Karpas-422 (cell line): ENCODE results near the gene GP1BA. TPM values are rescaled to one million over a fixed set of nuclear protein-coding genes. Genes with fewer than 3 reads are reported as not detected.

Experiments used
- DNase-seq: peaks from one replicate; pipeline ENCODE4 v3.0.0-alpha.2; 2015
- H2AFZ ChIP-seq: fragments of 200-600 bp; sonication (generic); 2 replicates; pipeline ENCODE4 v1.6.1; 2014; ENCODE audit warnings: antibody characterized with exemption, low read length, mixed read lengths
- H3K27ac ChIP-seq: fragments of 200-600 bp; sonication (generic); 2 replicates; pipeline ENCODE4 v1.5.1; 2014; ENCODE audit warnings: mild to moderate bottlenecking, low read length, moderate library complexity
- H3K27me3 ChIP-seq: fragments of 200-600 bp; sonication (generic); 2 replicates; pipeline ENCODE4 v1.6.1; 2014; ENCODE audit warnings: low read length, mixed read lengths
- H3K36me3 ChIP-seq: fragments of 200-600 bp; sonication (generic); 2 replicates; pipeline ENCODE4 v1.6.1; 2014; ENCODE audit warnings: low read length, mixed read lengths; ENCODE audit not compliant: insufficient read depth
- H3K4me1 ChIP-seq: fragments of 200-600 bp; sonication (generic); 2 replicates; pipeline ENCODE4 v1.6.1; 2014; ENCODE audit warnings: mild to moderate bottlenecking, low read length, mixed read lengths
- H3K4me2 ChIP-seq: fragments of 200-600 bp; sonication (generic); 2 replicates; pipeline ENCODE4 v1.6.1; 2014; ENCODE audit warnings: low read length, low read depth, mild to moderate bottlenecking; ENCODE audit not compliant: poor library complexity, severe bottlenecking
- H3K4me3 ChIP-seq: fragments of 200-600 bp; sonication (generic); 2 replicates; pipeline ENCODE4 v1.5.1; 2014; ENCODE audit warnings: mild to moderate bottlenecking, antibody characterized with exemption, low read length, mixed read lengths
- H3K79me2 ChIP-seq: fragments of 200-600 bp; sonication (generic); 2 replicates; pipeline ENCODE4 v1.6.1; 2014; ENCODE audit warnings: mild to moderate bottlenecking, low read length, mixed read lengths
- H3K9ac ChIP-seq: fragments of 200-600 bp; sonication (generic); 2 replicates; pipeline ENCODE4 v1.6.0; 2014; ENCODE audit warnings: low read length
- H3K9me2 ChIP-seq: fragments of 200-600 bp; sonication (generic), shearing (Covaris generic); replicated peaks from 2 replicates; pipeline ENCODE4 v1.6.0; 2014; ENCODE audit warnings: mild to moderate bottlenecking, low read length, moderate library complexity; ENCODE audit not compliant: insufficient read depth
- H3K9me3 ChIP-seq: fragments of 300-700, 200-600 bp; sonication (generic); 2 replicates; pipeline ENCODE4 v1.6.1; 2014; ENCODE audit warnings: low read length, mixed read lengths
- H4K20me1 ChIP-seq: fragments of 200-600 bp; sonication (generic); 2 replicates; pipeline ENCODE4 v1.6.1; 2014; ENCODE audit warnings: mild to moderate bottlenecking, antibody characterized with exemption, low read length, low read depth; ENCODE audit not compliant: insufficient read depth
- total RNA-seq: library from RNA; depleted of rRNA; stranded (reverse); fragments of >200 nt; shearing (Covaris generic); gene quantifications from 2 replicates; pipeline ENCODE4 v1.2.3, GENCODE V29; 2014; ENCODE audit warnings: low replicate concordance

GP1BA gene
- total RNA-seq, 1 experiment from 2014 or later, result not detected

- no peak overlapping the region for H3K4me2 ChIP-seq
- no peak overlapping the region for H2AFZ ChIP-seq
- H3K4me3 ChIP-seq, result no peak overlapping the region
- H3K4me1 ChIP-seq, result no peaks in the 10 kb centered on the region
- H3K36me3 ChIP-seq, result 0 out of 2 replicates have a peak, but pooled peaks cover 7% of the 10 kb centered on the region
- DNase-seq, result no peak
- H3K9me2 ChIP-seq, result no peaks in the 10 kb centered on the region
- H3K79me2 ChIP-seq, result no peaks in the 10 kb centered on the region
- H3K9ac ChIP-seq, result no peak overlapping the region
- H3K27me3 ChIP-seq, result no peaks in the 10 kb centered on the region
- H3K27ac ChIP-seq, result no peak overlapping the region
- no peaks in the 10 kb centered on the region for H3K9me3 ChIP-seq
- 0 out of 2 replicates have a peak, but pooled peaks cover 3% of the 10 kb centered on the region for H4K20me1 ChIP-seq
Measured at GRCh38 chr17:4893721-4894560, 38.1 kb upstream of the GP1BA start.

- Histone ChIP-seq H3K36me3 (0 out of 2 replicates have a peak, but pooled peaks cover 7% of the 10 kb centered on the region), H3K4me1 (no peaks in the 10 kb centered on the region), H4K20me1 (no peaks in the 10 kb centered on the region), H3K9me3 (no peaks in the 10 kb centered on the region), H3K27me3 (no peaks in the 10 kb centered on the region), H3K79me2 (no peaks in the 10 kb centered on the region), H3K9me2 (no peaks in the 10 kb centered on the region), H3K27ac (no peak overlapping the region), H3K4me3 (no peak overlapping the region), H3K9ac (no peak overlapping the region), H2AFZ (no peak overlapping the region), H3K4me2 (no peak overlapping the region)
- DNase-seq, result no peak
Measured at GRCh38 chr17:4895121-4895520, 37.0 kb upstream of the GP1BA start.

- Histone ChIP-seq H3K9me2 (no peaks in the 10 kb centered on the region), H3K4me2 (no peak overlapping the region), H2AFZ (no peak overlapping the region), H3K9me3 (no peaks in the 10 kb centered on the region), H3K27me3 (no peaks in the 10 kb centered on the region), H3K27ac (no peak overlapping the region), H3K4me3 (no peak overlapping the region), H3K79me2 (no peaks in the 10 kb centered on the region), H3K36me3 (0 out of 2 replicates have a peak, but pooled peaks cover under 1% of the 10 kb centered on the region), H3K4me1 (no peaks in the 10 kb centered on the region), H3K9ac (no peak overlapping the region), H4K20me1 (no peaks in the 10 kb centered on the region)
- DNase-seq, result no peak
Measured at GRCh38 chr17:4895657-4896331, 36.3 kb upstream of the GP1BA start.

- H3K4me3 ChIP-seq, result no peak overlapping the region
- H3K9ac ChIP-seq, result no peak overlapping the region
- no peak for DNase-seq
Measured at GRCh38 chr17:4896332-4897197, 35.5 kb upstream of the GP1BA start.

GRCh38 chr17:4897198-4897687, 34.8 kb upstream of the GP1BA start:
- no peak overlapping the region for H2AFZ ChIP-seq
- H3K27ac ChIP-seq, result no peak overlapping the region
- H3K27me3 ChIP-seq, result no peaks in the 10 kb centered on the region
- no peak overlapping the region for H3K4me2 ChIP-seq
- H3K4me3 ChIP-seq, result no peak overlapping the region
- H3K9ac ChIP-seq, result no peak overlapping the region
- 0 out of 2 replicates have a peak, but pooled peaks cover 3% of the 10 kb centered on the region for H4K20me1 ChIP-seq
- H3K36me3 ChIP-seq, result no peaks in the 10 kb centered on the region; the same call in 1 of the 2 replicates
- H3K79me2 ChIP-seq, result no peaks in the 10 kb centered on the region
- H3K9me2 ChIP-seq, result no peaks in the 10 kb centered on the region
- DNase-seq, result no peak
- no peaks in the 10 kb centered on the region for H3K4me1 ChIP-seq
- no peaks in the 10 kb centered on the region for H3K9me3 ChIP-seq

More at GRCh38 chr17:4896332-4897197, 35.5 kb upstream of the GP1BA start:
- Histone ChIP-seq H3K79me2 (no peaks in the 10 kb centered on the region), H4K20me1 (no peaks in the 10 kb centered on the region), H3K36me3 (no peaks in the 10 kb centered on the region; the same call in 1 of the 2 replicates), H3K4me1 (no peaks in the 10 kb centered on the region), H3K27me3 (no peaks in the 10 kb centered on the region), H3K9me2 (no peaks in the 10 kb centered on the region), H3K27ac (no peak overlapping the region), H2AFZ (no peak overlapping the region), H3K4me2 (no peak overlapping the region), H3K9me3 (no peaks in the 10 kb centered on the region)

GRCh38 chr17:4897785-4898184, 34.3 kb upstream of the GP1BA start:
- Histone ChIP-seq H3K79me2 (no peaks in the 10 kb centered on the region), H3K4me2 (no peak overlapping the region), H3K9ac (no peak overlapping the region), H3K36me3 (no peaks in the 10 kb centered on the region; the same call in 1 of the 2 replicates), H3K9me2 (no peaks in the 10 kb centered on the region), H2AFZ (no peak overlapping the region), H3K4me1 (peaks cover under 1% of the 10 kb centered on the region), H3K9me3 (no peaks in the 10 kb centered on the region), H3K27me3 (no peaks in the 10 kb centered on the region), H4K20me1 (0 out of 2 replicates have a peak, but pooled peaks cover 5% of the 10 kb centered on the region), H3K4me3 (no peak overlapping the region), H3K27ac (no peak overlapping the region)
- DNase-seq, result no peak

- Histone ChIP-seq H4K20me1 (0 out of 2 replicates have a peak, but pooled peaks cover 5% of the 10 kb centered on the region), H3K4me2 (no peak overlapping the region), H3K9ac (no peak overlapping the region), H3K9me3 (no peaks in the 10 kb centered on the region), H3K27me3 (no peaks in the 10 kb centered on the region), H3K4me3 (no peak overlapping the region), H3K79me2 (no peaks in the 10 kb centered on the region), H2AFZ (no peak overlapping the region), H3K9me2 (no peaks in the 10 kb centered on the region), H3K4me1 (peaks cover 6% of the 10 kb centered on the region), H3K27ac (no peak overlapping the region), H3K36me3 (no peaks in the 10 kb centered on the region; the same call in 1 of the 2 replicates)
- no peak for DNase-seq
Measured at GRCh38 chr17:4898351-4898750, 33.7 kb upstream of the GP1BA start.
